Ascending aorta (tissue), 2 donors: Measurements from ENCODE around the gene RFX6. TPM values are rescaled to one million over a fixed set of nuclear protein-coding genes. Genes with fewer than 3 reads are reported as not detected.

Experiments
- DNase-seq, 2 donors: peaks; one replicate each; pipeline ENCODE4 v3.0.0-alpha.2; 2019; ENCODE audit warnings: low spot score in 2 of 2
- H3K27ac ChIP-seq, 2 donors: fragments of 200-600 bp; sonication (generic); one replicate each; pipeline ENCODE4 v1.5.1; 2016 to 2017; ENCODE audit warnings: mild to moderate bottlenecking in 1 of 2
- H3K27me3 ChIP-seq: fragments of 200-600 bp; sonication (generic); one replicate; pipeline ENCODE4 v1.5.1; 2017
- H3K36me3 ChIP-seq, 2 donors: fragments of 200-600 bp; sonication (generic); one replicate each; pipeline ENCODE4 v1.5.1; 2016
- H3K4me1 ChIP-seq, 2 donors: fragments of 200-600 bp; sonication (generic); one replicate each; pipeline ENCODE4 v1.5.1; 2016 to 2017; ENCODE audit warnings: mild to moderate bottlenecking in 1 of 2
- H3K4me3 ChIP-seq, 2 donors: fragments of 200-600 bp; sonication (generic); one replicate each; pipeline ENCODE4 v1.5.1; 2016 to 2017; ENCODE audit warnings: mild to moderate bottlenecking in 1 of 2
- H3K9me3 ChIP-seq, 2 donors: fragments of 200-600 bp; sonication (generic); one replicate each; pipeline ENCODE4 v1.5.1; 2016
- intact Hi-C: fragments of 100-400 bp; cut with DNase I; formaldehyde crosslinking; loops from one replicate; pipeline ENCODE4 v1.15.1; 2023
- total RNA-seq: library from RNA; depleted of rRNA; stranded (reverse); fragments of >200 nt; gene quantifications from one replicate; pipeline ENCODE4 v1.1.0, GENCODE V29; 2016
- TF ChIP-seq, protein P1 (sequence below), 3 experiments: fragments of 200-600 bp in 2 of 3; fragments of 450-650 bp in 1 of 3; sonication (generic) in 2 of 3; IDR thresholded peaks; one replicate each; pipeline ENCODE4 v1.5.1; 2016 to 2019; ENCODE audit warnings: antibody characterized with exemption in 3 of 3, mild to moderate bottlenecking in 1 of 3, moderate library complexity in 1 of 3

RFX6 gene
- total RNA-seq, 1 donor from 2014 or later, result not detected

GRCh38 chr6:116929825-116930224 is 52.8 kb downstream of the RFX6 start:
- TF ChIP-seq, protein P1, sequence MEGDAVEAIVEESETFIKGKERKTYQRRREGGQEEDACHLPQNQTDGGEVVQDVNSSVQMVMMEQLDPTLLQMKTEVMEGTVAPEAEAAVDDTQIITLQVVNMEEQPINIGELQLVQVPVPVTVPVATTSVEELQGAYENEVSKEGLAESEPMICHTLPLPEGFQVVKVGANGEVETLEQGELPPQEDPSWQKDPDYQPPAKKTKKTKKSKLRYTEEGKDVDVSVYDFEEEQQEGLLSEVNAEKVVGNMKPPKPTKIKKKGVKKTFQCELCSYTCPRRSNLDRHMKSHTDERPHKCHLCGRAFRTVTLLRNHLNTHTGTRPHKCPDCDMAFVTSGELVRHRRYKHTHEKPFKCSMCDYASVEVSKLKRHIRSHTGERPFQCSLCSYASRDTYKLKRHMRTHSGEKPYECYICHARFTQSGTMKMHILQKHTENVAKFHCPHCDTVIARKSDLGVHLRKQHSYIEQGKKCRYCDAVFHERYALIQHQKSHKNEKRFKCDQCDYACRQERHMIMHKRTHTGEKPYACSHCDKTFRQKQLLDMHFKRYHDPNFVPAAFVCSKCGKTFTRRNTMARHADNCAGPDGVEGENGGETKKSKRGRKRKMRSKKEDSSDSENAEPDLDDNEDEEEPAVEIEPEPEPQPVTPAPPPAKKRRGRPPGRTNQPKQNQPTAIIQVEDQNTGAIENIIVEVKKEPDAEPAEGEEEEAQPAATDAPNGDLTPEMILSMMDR (IDR thresholded peaks at IDR 0.05), result no peak
- DNase-seq, result no peak

GRCh38 chr6:116931456-116931855 is 54.4 kb downstream of the RFX6 start:
- no peaks in the 10 kb centered on the region for H3K9me3 ChIP-seq
- intact Hi-C loops, result no loop called here
- no peak overlapping the region for H3K27ac ChIP-seq
- no peaks in the 10 kb centered on the region for H3K36me3 ChIP-seq
- TF ChIP-seq, protein P1 (IDR thresholded peaks at IDR 0.05), result no peak
- no peak for DNase-seq
- H3K4me3 ChIP-seq, result no peak overlapping the region
- H3K4me1 ChIP-seq, result no peaks in the 10 kb centered on the region
- H3K27me3 ChIP-seq, result no peaks in the 10 kb centered on the region

More at GRCh38 chr6:116929825-116930224, 52.8 kb downstream of the RFX6 start:
- Histone ChIP-seq H3K4me1 (no peaks in the 10 kb centered on the region), H3K27ac (no peak overlapping the region), H3K9me3 (no peaks in the 10 kb centered on the region), H3K36me3 (no peaks in the 10 kb centered on the region), H3K4me3 (no peak overlapping the region), H3K27me3 (no peaks in the 10 kb centered on the region)
- intact Hi-C loops, result no loop called here

GRCh38 chr6:116932496-116932895 is 55.5 kb downstream of the RFX6 start:
- Histone ChIP-seq H3K9me3 (no peaks in the 10 kb centered on the region), H3K4me1 (no peaks in the 10 kb centered on the region), H3K27ac (no peak overlapping the region), H3K27me3 (no peaks in the 10 kb centered on the region), H3K4me3 (no peak overlapping the region), H3K36me3 (no peaks in the 10 kb centered on the region)
- intact Hi-C loops, result no loop called here
- DNase-seq, result no peak
- TF ChIP-seq, protein P1 (IDR thresholded peaks at IDR 0.05), result no peak

GRCh38 chr6:116933485-116933884 is 56.4 kb downstream of the RFX6 start:
- Histone ChIP-seq H3K4me1 (no peaks in the 10 kb centered on the region), H3K4me3 (no peak overlapping the region), H3K27ac (no peak overlapping the region), H3K9me3 (no peaks in the 10 kb centered on the region), H3K36me3 (no peaks in the 10 kb centered on the region), H3K27me3 (no peaks in the 10 kb centered on the region)
- intact Hi-C loops, result no loop called here
- no peak for DNase-seq
- TF ChIP-seq, protein P1 (IDR thresholded peaks at IDR 0.05), result no peak

- intact Hi-C loops, result no loop called here
These were observed 61.3 kb downstream of the RFX6 start for GRCh38 chr6:116938305-116938704.

More at GRCh38 chr6:116938305-116938704, 61.3 kb downstream of the RFX6 start:
- DNase-seq, result no peak
- no peaks in the 10 kb centered on the region for H3K4me1 ChIP-seq
- no peaks in the 10 kb centered on the region for H3K36me3 ChIP-seq
- H3K9me3 ChIP-seq, result no peaks in the 10 kb centered on the region
- H3K27me3 ChIP-seq, result no peaks in the 10 kb centered on the region
- TF ChIP-seq, protein P1 (IDR thresholded peaks at IDR 0.05), result no peak
- H3K27ac ChIP-seq, result no peak overlapping the region
- no peak overlapping the region for H3K4me3 ChIP-seq
